RPMI8226 (cell line): ENCODE measurements around the gene CDH5.

Experiments
- DNase-seq: peaks from one replicate; pipeline ENCODE4 v3.0.0-alpha.2; 2015

CDH5 gene

GRCh38 chr16:66395806-66396555, 29.5 kb downstream of the CDH5 start:
- no peak for DNase-seq

DNA sequence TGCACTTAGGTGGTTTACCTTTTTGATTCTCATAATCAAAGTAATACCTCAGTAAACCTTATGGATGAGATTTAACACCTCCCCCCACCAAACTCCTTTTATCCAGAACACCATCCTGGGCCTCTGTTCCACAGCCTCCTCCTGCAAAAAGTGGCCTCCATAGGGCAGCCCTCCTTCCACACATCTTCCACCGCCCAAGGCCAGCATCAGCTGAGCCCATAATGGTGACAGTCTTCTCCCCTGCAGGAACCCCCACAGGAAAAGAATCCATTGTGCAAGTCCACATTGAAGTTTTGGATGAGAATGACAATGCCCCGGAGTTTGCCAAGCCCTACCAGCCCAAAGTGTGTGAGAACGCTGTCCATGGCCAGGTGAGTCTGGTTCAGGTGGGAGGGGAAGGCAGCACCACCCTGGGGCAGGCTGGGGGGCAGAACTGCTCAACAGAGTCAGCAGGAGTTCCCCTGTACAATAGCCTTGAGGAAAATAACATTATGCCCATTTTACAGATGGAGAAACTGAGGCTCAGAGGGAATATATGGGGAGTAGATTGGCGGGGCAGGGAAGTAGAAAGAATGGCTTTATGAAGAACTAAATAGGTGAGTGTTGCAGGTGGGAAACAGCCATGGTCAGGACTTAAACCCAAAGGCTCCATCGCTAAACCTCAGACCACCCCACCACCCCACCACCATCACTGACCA, 31.4 kb downstream of the CDH5 start:
- DNase-seq, result no peak

GRCh38 chr16:66399031-66399430, 32.5 kb downstream of the CDH5 start:
- no peak for DNase-seq

- no peak for DNase-seq
Observed at GRCh38 chr16:66399930-66400329, 33.4 kb downstream of the CDH5 start.

- DNase-seq, result no peak
Observed at GRCh38 chr16:66400503-66401380, 34.3 kb downstream of the CDH5 start.

DNA sequence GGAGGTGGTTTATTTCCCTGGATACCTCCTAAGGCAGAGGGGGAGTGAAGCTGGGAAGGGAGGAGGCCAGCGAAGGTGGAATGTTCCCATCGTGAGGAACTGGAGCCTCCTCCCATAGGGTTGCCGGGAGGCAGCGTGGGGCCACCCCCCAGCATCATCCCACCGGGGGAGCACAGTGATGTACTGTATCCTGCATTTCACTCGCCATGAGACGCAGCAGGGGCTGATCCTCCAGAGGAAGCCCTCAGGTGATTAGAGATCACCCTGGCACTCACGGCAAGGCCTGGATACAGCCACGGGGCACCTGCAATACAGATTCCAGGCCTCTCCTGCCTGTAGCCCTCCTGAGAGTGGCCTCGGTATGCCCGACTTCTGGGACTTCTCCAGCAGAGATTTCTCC, 35.1 kb downstream of the CDH5 start:
- no peak for DNase-seq

GRCh38 chr16:66402166-66402565, 35.7 kb downstream of the CDH5 start:
- DNase-seq, result no peak

GRCh38 chr16:66402591-66403230, 36.2 kb downstream of the CDH5 start:
- no peak for DNase-seq

DNA sequence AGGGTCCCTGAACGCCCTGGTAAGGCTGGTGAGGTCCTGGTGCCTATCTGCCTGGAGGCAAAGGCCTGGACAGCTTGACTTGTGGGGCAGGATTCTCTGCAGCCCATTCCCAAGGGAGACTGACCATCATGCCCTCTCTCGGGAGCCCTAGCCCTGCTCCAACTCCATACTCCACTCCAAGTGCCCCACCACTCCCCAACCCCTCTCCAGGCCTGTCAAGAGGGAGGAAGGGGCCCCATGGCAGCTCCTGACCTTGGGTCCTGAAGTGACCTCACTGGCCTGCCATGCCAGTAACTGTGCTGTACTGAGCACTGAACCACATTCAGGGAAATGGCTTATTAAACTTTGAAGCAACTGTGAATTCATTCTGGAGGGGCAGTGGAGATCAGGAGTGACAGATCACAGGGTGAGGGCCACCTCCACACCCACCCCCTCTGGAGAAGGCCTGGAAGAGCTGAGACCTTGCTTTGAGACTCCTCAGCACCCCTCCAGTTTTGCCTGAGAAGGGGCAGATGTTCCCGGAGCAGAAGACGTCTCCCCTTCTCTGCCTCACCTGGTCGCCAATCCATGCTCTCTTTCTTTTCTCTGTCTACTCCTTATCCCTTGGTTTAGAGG, 37.1 kb downstream of the CDH5 start:
- no peak for DNase-seq

DNA sequence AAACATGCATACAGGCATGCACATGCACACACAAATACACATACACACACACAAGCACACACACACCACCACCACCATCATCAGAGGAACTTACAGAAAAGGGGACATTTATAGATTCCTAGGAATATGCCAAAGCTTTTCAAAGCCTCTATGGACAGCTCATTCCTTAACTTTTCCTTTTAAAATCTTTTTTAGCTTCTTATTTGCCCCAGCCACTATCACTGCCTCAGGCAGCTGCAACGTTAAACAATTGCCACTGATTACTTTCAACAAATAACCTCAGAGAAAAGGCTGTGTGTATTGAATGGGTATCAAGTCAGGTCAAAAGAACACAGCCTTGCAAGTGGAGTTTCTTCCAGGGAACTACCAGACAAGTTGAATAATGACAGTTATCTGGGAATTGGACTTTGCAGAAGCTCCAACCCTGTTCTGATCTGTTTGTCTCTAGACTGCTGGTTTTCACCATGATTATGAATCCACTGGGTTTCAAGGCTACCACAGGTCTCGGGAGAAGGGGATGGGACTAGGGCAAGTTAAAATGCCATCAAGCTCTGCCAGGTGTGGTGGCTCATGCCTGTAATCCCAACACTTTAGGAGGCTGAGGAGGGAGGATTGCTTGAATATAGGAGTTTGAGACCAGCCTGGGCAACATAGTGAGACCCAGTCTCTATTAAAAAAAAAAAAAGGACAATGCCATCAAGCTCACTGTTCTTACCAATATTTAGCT, 38.7 kb downstream of the CDH5 start:
- no peak for DNase-seq

DNA sequence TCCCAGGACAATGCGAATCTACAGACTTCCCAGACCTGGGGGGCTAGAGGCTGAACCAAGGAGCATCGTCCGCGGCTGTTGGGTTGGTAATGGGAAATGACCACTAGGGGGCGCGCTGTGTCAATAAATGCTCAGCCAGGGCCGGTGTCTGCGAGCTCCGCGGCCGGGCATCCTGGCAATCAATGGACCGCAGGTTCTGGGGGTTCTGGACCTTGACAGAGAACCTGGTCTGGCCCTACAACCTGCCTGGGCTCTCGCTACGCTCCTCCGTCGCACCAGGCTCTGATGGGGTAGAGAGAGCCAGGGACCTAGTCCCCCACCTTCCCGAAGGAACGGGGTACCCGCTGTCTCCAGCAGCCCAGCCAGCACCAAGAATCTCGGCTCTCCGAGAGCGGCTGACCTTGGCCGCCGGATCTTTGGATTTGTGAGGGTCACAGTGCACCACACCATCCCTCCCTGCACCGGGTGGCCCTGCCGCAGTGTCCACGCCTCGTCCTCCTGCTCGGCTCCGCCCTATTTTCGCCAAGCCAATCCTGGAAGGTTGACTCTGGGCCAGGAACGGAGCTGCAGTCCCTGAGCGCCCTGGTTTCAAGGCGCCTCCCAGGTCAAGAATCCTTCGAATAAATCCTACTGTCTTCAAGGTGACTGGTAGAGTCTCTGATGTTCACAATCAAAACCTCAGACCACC, 40.2 kb downstream of the CDH5 start:
- peak; percentile 85 for DNase-seq

DNA sequence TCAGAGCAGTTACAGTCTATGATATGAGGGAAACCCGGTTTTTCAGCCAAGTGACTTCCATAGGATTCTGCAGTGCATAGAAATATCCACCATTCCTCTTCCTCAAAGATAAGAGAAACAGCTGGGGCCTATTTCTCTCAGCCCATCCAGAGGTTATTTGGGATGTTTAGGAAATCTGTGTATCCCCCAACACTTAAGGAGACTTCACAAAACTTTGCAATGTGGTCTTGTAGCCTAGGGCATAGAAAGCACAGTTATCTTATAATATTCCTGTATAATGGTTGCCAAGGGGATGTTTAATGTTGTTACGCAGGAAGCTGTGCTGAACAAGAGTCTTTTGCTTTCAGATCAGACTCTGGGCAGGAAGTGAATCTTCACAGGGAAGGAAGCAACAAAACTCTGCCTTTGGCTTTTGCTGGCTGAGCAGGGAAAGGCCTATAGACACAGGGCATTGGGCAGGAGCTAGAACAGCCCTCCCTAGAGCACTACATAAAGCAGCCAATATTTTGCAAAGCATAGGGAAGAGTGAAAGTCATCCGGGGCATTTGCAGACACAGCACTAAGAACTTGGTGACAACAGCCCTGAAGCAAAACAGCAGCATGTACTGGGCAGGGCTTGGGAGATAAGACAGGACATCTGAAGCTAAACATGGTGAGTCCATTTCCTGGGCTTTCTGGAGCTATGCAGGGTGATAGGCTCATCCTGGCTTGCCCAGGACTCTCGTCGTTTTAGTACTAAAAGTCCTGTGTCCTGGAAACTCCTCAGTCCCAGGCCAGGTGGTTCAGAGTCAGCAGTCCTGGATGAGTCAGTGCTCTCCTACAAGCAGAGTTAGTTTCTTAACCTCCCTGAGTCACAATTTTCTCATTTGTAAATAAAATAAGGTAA, 41.9 kb downstream of the CDH5 start:
- peak; percentile 70 for DNase-seq

DNA sequence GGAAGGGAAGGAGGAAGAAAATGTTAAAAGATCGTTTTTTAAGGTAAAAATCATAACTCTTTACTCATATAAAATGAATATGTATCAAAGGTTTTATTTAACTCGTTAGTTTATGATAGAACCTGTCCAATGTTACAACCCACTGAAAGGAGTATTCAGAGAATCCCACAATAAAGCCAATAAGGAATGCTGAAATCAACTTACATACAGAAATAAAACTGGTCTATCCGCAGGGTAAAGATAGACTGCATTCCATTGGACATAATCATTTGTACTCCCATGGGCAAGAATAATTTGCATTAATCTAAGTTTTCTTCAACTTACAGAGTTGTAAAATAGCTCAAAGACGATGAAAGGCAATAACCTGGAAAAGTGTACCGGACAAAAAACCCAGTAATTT, 42.7 kb downstream of the CDH5 start:
- DNase-seq, result no peak

GRCh38 chr16:66412182-66412581, 45.7 kb downstream of the CDH5 start:
- DNase-seq, result no peak

DNA sequence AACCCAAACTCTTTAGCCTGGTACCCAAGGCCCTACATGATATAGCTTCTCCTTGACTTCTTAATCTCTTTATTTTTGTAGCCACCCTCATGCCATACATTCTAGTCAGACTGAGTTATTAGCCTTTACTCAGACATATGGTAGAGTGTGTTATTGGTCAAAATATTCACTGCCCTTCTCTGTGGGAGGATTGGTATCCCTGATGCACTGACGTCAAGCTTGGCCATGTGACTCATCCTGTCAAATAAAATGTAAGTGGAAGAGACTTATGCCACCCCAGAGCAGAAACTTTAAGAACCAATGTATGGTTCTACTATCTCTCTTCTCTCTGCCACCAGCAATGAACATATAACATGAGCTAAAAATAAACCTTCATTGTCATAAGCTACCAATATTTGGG, 48.4 kb downstream of the CDH5 start:
- DNase-seq, result no peak

GRCh38 chr16:66416136-66416535, 49.6 kb downstream of the CDH5 start:
- DNase-seq, result no peak

- no peak for DNase-seq
Observed at GRCh38 chr16:66416939-66417700, 50.6 kb downstream of the CDH5 start.

DNA sequence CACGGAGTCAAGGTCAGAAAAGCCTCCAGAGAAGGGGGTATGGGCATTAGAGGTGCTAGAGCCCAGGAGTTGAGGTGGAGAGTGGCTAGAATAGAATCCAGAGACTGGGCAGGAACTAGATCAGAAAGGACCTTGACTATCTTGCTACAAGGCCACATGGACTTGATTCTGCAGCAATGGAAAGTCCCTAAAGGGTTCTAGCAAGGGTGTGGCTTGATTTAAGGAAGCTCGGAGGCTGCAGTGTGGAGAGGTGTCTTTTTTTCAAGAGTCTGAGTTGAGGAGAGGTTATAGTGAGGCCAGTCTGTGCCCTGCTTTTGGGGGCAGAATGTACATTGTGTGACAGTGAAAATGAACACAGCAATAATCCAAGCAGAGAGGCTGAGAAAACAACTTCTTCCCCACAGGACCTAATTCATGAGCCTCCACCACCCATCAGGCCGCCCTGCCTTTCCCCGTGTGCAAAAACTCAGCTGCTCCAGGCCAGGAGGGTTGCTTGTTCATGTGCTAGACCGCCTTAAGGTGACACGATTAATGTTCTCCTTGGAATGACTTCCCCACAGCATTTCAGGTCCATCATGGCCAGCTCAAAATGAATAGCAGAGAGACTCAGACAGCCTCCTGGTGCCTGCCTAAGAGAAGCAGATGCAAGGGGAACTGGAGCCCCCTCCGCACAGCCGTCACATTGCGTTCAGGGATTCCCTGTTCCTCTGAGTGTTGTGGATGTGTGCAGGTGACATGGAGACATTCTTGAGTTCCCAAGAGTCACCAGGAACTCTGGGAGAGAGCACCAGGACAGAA, 51.9 kb downstream of the CDH5 start:
- DNase-seq, result peak; percentile 35

DNA sequence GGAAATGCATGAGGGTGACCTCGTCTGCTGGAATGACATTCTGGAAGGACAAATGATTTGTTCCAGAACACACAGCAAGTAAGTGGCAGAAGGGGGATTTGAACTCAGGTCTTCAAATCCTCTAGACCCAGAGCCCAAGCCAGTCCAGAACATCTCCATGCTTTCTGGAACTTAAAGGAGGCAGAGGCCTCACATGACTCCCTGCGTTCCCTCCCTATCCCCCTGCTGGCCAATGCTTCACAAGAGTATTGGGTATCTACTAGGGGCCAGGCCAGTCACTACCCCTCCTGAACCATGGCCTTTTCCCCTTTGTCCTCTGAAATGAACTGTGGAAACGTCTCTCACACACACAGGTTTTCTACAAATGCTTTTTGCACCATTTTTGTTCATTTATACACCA, 53.0 kb downstream of the CDH5 start:
- no peak for DNase-seq
